ENCODE data around the gene SORL1-AS1.

The SORL1-AS1 gene

GRCh38 chr11:121494355-121495099 lies 41.8 kb upstream of the SORL1-AS1 start:
- no peaks in the 10 kb centered on the region for H3K9me3 Mint-ChIP-seq (ENCODE audit: low read depth)
- H3K4me1 Mint-ChIP-seq (ENCODE audit: low read depth): peaks cover 3% of the 10 kb centered on the region
- TF ChIP-seq CTCF (IDR thresholded peaks at IDR 0.05; ENCODE audit: unreplicated experiment): no peak
- H3K36me3 Mint-ChIP-seq (ENCODE audit: insufficient read depth): peaks cover 36% of the 10 kb centered on the region
- H3K27me3 Mint-ChIP-seq: no peaks in the 10 kb centered on the region
- no peak for DNase-seq (ENCODE audit: low spot score, unreplicated experiment)
- H3K27ac Mint-ChIP-seq: no peak overlapping the region
- no peak overlapping the region for H3K4me3 Mint-ChIP-seq (ENCODE audit: low read depth)

DNA sequence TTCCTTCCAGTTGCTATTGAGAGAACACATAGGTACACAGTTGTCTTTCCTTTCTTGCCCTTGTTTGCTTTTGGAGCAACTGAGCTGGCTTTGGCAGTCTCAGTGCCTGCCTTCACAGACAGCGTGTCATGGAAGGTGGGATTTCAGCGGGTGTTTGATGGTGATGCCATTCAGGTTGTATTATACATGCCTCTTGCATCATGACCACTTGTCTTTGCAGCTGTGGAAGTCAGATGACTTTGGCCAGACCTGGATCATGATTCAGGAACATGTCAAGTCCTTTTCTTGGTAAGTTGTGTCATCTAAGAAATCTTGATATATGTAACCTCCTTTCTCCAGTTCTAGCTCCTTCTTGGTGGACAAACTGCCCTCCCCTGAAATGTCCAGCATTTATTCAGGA lies 37.1 kb upstream of the SORL1-AS1 start:
- Mint-ChIP-seq H3K27me3 (no peaks in the 10 kb centered on the region), H3K27ac (no peak overlapping the region), H3K36me3 (ENCODE audit: insufficient read depth) (peaks cover 19% of the 10 kb centered on the region), H3K4me1 (ENCODE audit: low read depth) (peaks cover 4% of the 10 kb centered on the region), H3K4me3 (ENCODE audit: low read depth) (no peak overlapping the region), H3K9me3 (ENCODE audit: low read depth) (no peaks in the 10 kb centered on the region)
- TF ChIP-seq CTCF (IDR thresholded peaks at IDR 0.05; ENCODE audit: unreplicated experiment): no peak
- DNase-seq (ENCODE audit: low spot score, unreplicated experiment): no peak

- H3K27me3 Mint-ChIP-seq: no peaks in the 10 kb centered on the region
- no peak for TF ChIP-seq CTCF (IDR thresholded peaks at IDR 0.05; ENCODE audit: unreplicated experiment)
- H3K9me3 Mint-ChIP-seq (ENCODE audit: low read depth): no peaks in the 10 kb centered on the region
- DNase-seq (ENCODE audit: low spot score, unreplicated experiment): no peak
- H3K27ac Mint-ChIP-seq: no peak overlapping the region
- peaks cover 4% of the 10 kb centered on the region for H3K4me1 Mint-ChIP-seq (ENCODE audit: low read depth)
- H3K4me3 Mint-ChIP-seq (ENCODE audit: low read depth): no peak overlapping the region
- H3K36me3 Mint-ChIP-seq (ENCODE audit: insufficient read depth): peaks cover 17% of the 10 kb centered on the region
Measured at GRCh38 chr11:121488641-121489040, 35.9 kb upstream of the SORL1-AS1 start.

DNA sequence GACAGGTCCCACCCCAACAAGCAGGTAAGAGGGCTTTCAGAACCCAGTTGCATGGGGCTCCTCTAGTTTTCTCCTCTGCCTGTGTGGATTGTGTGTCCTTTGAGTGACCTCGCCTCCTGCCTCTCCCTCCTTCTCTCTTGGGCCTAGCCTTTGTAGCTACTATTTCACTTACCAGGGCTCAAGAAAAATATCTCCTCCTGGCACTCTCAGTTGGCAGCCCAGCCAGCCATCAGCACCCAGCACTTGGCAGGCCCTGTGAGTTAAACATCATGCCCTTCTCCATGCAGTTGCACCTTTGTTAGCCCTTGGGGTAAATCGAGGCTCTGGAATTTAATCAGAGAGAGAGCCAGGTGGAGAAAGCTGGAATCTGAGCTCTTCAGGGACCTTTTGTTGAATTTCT lies 35.4 kb upstream of the SORL1-AS1 start:
- H3K4me1 Mint-ChIP-seq (ENCODE audit: low read depth): peaks cover 4% of the 10 kb centered on the region
- no peak for DNase-seq (ENCODE audit: low spot score, unreplicated experiment)
- H3K36me3 Mint-ChIP-seq (ENCODE audit: insufficient read depth): peaks cover 14% of the 10 kb centered on the region
- no peak overlapping the region for H3K4me3 Mint-ChIP-seq (ENCODE audit: low read depth)
- H3K27me3 Mint-ChIP-seq: no peaks in the 10 kb centered on the region
- TF ChIP-seq CTCF (IDR thresholded peaks at IDR 0.05; ENCODE audit: unreplicated experiment): no peak
- H3K9me3 Mint-ChIP-seq (ENCODE audit: low read depth): no peaks in the 10 kb centered on the region
- peak overlapping the region; percentile 11 for H3K27ac Mint-ChIP-seq

- Mint-ChIP-seq H3K36me3 (ENCODE audit: insufficient read depth) (peaks cover 14% of the 10 kb centered on the region), H3K4me3 (ENCODE audit: low read depth) (no peak overlapping the region), H3K9me3 (ENCODE audit: low read depth) (no peaks in the 10 kb centered on the region), H3K27me3 (no peaks in the 10 kb centered on the region), H3K4me1 (ENCODE audit: low read depth) (peaks cover 4% of the 10 kb centered on the region), H3K27ac (no peak overlapping the region)
- TF ChIP-seq CTCF (IDR thresholded peaks at IDR 0.05; ENCODE audit: unreplicated experiment): no peak
- no peak for DNase-seq (ENCODE audit: low spot score, unreplicated experiment)
Measured at GRCh38 chr11:121487191-121487590, 34.4 kb upstream of the SORL1-AS1 start.

Measured in progenitor cell of endocrine pancreas (in vitro differentiated cells).